CD4-positive, alpha-beta T cell treated with Interleukin-10 for 1 hour (primary cell): ENCODE data around the gene TPGS2.
"Not testable (repeated sequence)": the region's sequence is repeated elsewhere in the genome, so short reads cannot be mapped to it uniquely, and the experiment has no call there.

Experiments used
- DNase-seq: peaks from one replicate; pipeline ENCODE4 v3.0.0-alpha.2; 2020

TPGS2 gene

DNA sequence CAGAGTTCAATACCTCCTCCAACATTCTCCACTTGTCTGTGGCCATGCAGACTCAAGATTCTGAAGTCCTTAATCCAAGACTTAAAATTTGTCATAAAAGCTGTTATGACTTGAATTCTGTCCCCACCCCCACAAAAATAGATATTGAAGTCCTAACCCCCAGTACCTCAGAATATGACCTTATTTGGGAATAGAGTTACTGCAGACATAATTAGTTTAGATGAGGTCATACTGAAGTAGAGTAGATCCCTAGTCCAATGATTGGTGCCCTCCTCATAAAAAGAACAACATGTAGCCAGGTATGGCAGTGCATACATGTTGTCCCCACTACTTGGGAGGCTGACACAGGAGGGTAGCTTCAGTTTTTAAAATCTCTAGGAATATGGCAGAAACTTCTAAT, 9.2 kb downstream of the TPGS2 start:
- DNase-seq, result no peak

DNA sequence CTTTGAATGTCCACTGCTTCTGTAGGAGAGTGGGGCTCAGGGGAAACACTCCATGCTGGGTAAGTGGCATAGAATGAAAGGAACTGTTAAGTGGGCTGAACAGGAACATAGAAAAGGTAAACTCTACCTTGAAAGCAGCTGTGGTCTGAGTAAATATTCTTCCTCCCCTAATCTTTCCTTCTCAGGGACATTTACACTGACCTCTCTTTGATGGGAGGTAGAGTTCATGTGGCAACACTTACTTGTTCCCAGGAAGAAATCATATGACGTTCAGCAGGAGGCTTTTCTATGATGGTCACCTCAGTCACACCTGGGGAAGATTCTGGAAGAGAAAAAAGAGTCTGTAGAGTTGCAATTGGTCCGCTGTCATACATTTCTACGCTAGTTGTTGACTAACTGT, 10.2 kb downstream of the TPGS2 start:
- DNase-seq, result no peak

DNA sequence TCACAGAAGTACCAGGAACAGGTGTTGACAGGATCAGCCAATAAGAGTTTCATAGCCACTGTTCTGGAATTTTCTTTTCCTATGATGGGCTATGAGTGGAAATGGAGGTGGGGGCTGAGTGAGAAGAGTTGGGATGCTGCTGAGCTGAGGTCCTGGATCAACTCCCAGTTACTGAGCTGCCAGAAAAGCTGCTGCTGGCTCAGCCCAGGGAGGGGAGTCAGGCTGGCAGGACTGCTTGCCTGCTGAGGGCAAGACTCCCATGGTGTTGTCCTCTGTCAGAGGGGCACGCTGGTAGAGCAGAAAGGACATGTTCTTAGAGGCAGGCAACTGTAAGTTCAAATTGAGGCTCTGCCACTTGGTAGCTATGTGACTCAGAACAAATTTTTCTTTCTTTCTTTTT, 11.8 kb downstream of the TPGS2 start:
- no peak for DNase-seq

DNA sequence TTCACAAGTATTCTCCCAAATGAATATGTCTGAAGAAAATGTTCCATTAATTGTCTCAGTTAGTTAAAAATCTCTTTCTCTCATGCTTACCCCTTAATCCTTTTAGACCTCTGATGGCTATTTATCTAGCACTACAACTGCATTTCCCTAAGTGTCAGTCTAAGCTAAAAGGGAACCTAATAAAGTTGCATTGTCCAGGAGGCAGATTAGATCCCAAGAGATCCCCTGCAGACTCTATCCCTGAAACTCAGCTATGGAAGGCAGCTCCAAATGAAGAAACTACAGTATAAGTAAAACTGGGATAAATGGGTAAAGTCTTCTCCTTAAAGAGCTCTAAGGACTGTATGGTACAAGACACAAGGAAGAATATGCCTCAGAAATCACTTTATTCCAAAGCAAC, 12.7 kb downstream of the TPGS2 start:
- DNase-seq, result not testable (repeated sequence)

DNA sequence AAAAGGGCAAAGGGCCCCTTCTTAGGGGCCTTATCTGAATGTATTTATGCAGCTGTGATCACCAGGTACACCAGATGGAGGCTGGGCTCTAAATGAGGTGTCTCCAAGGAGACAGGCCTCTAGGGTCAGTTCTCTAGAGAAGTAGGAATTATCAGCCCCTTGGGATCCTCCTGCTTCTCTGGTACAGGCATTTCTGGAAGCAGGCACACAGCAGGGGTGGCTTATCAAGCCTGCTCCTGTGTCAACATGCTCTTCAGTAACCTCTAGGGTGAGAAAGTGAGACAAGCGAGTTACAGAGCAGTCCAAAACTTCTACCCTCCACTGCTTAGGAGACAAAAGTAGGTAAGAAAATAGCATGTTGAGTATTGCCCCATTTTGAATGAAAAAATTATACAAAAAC, 13.8 kb downstream of the TPGS2 start:
- no peak for DNase-seq

DNA sequence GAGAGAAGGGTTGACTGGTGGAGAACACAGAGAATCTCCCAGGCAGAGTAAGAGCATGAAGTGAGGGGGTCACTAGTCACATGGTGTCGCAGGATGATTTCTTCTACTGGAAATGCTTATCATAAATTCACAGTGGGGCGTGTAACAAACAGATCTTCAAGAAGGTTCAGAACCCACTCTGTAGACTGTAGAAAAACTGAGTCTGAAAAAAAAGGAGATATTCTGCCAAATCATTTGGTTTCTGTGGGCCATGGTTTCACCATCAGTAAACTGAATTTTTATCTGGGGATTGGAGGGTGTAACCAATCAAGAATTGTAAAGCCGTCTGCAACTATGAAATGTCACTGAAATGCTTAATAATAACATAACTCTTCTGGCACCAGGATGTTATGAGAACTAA, 15.0 kb downstream of the TPGS2 start:
- no peak for DNase-seq

DNA sequence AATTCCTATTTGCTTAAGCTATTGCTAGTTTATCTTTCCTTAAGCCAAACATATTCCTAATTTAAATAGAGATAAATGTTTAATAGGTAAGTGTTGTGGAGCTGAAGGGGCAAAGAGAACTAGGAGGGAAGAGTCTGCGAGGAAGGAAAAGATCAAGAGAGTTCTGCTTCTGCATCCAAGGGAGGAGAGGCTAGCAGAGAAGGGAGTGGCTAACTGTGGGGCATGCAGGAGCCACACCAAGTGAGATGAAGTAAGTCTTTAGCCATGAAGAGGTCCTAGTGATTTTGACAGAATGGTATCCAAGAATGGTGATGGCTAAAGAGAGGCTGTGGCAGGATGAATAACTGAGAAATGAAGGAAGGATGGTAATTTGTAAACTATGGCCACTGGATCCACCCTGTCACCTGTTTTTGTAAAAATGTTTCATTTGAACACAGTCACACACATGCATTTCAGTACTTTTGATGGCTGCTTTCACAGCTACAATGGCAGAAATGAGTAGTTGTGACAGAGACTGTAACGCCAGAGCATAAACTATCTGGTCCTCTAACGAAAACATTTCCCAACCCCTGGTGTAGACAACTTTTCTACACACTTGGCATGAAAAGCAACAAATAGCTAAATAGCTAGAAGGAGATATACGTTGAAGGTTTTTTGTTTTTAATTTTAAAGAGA, 15.6 kb downstream of the TPGS2 start:
- DNase-seq, result no peak

DNA sequence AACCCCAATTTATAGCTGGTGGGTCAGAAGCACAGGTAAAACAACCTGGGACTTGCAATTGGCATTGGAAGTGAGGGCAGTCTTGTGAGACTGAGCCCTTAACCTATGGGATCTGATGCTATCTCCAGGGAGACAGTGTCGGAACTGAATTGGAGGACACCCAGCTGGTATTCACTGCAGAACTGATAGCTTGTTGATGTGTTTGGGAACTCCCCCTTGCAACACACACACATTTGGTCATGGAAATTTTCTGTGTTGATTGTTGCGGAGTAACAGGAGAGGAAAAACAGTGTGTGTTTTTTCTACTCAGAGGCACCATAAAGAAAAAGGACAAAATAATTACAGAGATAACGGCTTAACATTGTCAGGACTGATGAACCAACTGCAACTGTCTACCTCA, 16.1 kb downstream of the TPGS2 start:
- DNase-seq, result no peak

DNA sequence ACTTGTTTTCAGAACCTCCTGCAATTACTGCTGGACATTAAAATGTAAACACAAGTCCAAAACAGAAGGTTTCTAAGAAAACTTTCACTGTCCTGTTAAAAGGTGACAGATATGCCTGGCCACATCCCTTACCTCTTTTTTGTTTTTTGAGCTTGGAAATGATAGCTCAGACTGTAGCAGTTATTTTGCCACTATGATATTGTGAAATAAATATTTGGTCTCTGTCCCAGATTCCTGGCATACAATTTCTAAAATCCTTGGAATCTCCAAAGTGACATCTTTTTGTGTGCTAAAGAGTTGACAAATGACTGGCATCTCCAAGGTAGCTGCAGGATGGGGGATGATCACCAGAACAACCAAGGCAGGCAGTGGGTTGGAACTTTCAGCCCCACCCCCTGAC, 16.8 kb downstream of the TPGS2 start:
- no peak for DNase-seq

DNA sequence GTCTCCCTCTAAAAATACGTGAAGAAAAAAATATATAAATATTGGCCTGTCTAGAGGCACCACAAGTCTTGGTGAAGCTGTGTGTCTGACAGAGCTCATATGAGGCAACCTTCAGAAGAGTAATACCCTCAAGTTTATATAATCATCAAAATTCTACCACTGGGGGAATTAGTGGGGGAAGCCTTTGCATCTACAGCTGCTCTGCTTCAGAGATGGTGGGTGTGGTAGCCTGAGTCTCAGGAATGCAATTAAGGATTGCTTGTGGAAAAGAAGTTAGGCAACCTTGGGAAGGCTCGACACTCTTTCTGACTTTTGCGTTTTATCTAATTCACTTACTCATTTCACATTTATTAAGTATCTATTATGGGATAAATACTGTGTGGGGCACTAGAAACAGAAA, 17.4 kb downstream of the TPGS2 start:
- DNase-seq, result no peak

DNA sequence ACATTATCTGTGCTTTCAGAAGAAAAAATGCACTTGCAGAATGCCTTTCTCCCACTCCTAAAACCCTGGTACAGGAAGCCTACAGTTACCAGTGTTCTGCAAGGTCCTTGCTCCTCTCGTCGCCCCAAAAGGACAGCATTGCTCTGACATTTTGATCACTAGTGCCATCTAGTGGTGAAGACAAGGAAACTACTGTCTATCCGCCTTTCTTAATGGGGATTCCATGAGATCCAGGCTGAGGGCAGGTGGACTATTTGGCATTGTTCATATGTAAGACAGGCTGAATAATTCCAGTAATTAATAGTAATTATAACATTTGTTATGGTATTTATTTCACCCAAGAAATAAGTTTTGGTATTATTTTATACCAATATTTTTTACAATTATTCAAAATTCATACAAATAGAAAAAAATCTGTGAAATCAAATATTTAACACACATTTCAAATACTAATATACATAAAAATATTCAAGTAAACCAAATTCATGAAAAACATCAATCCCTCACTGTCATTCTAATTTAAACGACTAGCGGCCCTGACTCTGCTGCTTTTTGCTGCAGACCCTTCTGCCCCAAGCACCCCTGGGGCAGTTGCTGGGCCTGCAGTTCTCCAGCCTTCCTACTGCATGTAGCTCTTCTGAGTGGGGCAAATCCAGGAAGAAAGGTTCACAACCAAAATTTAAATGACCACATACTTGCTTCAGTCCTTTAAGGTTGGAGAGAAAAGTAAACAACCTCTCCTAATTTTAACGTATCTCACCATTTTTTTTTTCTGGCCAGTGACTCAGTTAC, 19.0 kb downstream of the TPGS2 start:
- peak; percentile 73 for DNase-seq

DNA sequence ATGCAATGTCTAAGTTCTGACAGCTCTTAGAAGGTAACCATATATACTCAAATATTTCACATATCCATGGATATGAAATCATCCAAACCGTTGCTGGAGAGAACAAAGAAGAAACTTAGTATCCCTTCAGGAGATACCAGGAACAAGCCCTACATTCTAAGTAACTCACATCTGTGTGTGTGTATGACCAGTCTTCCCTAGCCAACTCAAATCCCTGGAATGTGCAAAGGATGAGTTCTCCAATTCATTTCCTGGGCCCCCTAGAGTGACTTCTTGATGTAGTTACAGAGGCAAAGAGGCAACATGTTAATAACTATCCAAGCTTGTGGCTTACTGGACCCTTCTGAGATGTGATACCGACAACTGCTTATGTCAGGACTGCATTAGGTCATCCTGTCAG, 20.1 kb downstream of the TPGS2 start:
- no peak for DNase-seq

DNA sequence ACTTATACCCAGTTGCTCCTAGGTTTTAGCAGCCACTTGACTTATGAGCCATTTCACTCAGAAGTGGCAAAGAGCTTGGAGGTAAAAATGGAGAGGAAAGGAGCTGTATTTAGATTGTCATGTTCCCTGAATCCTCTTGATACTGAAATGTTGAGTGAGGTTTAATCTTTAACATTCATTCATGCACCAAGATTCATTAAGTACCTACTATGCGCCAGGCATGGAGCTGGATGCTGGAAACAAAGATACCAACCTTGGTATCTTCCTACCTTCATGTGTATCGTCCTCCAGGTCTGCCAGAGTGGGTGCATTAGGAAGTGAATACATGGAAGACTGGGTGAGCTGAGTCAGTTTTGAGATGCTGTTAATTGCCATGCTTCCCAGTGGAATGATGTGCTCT, 23.7 kb downstream of the TPGS2 start:
- DNase-seq, result no peak

DNA sequence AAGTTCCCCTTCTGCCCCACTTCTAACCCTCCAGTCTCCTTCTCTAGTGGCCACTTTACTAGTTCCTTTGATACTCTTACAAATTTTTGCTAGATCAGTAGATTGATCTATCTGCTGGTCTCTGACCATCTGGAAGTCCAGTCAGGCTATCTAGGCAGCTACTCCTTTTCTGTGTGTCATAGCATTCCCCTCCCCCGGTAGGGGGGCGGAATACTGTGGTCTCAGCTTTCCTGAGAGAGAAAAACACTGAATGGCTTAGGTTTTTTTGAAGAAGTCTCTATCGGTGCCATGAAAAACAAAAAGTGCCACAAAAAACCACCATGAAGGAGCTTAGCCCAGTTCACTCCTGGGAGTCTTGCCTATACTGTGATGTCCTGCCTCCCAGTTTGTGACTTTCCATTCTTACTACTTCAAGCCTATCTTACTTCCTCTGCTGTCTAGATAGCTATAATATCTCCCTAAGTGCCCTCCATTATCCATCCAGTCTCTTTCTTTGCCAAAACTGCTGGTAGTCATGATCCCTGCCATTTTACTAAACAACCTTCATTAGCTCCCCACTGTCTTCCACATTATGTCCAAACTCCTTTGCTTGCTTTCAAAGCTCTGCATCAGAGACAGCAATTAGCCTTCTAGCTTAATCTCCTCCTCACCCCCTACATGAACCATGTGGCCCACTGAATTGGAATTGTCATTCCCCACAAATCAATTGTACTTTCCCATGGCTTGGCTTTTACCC, 29.9 kb downstream of the TPGS2 start:
- no peak for DNase-seq

DNA sequence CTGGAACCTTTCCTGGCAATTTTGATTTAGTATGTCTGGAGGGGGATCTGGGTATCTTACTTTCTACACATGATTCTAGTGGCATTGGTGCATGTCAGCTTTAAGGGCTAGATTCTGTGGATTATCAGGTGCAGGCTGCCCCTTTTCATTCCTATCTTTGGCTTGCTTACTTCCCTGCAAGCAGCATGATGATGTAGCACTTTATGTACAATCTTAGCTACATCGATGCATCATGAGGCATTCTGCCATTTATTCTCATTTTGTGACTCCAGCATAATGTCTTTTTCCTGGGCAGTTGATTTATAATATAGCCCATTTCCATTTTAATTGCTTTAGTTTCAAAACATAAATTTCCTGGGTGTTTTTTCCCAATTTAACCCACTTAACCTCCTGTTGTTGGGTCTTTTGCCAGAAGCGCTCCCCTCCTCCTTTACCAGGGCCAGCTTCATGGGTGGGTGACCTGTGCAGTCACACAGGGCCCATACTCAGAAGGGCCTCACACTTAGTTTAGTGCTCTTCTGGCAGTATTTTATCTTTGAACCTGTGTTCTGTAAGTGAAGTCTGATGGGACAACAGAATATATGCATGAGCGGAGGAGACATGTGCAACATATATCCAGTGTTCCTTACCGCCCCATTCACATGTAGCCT, 36.0 kb downstream of the TPGS2 start:
- DNase-seq, result no peak

DNA sequence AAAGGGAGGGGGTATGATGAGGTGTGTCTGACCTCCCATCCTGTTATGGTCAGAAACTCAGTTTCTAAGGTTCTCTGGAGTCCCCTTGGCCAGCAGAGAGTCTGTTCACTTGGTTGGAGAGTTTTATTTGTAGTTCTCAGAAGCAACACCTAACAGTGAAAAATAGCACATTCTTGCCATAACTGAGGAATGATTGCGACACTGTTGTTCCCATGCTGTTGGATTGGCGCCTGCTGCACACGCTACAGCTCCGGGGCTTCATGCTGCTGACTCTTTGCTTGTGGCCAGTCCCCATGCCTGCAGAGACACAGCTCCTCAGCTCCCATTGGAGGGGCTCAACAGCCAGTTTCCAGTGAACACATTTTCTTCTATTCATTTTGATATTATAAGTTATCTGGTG, 42.1 kb downstream of the TPGS2 start:
- DNase-seq, result no peak

DNA sequence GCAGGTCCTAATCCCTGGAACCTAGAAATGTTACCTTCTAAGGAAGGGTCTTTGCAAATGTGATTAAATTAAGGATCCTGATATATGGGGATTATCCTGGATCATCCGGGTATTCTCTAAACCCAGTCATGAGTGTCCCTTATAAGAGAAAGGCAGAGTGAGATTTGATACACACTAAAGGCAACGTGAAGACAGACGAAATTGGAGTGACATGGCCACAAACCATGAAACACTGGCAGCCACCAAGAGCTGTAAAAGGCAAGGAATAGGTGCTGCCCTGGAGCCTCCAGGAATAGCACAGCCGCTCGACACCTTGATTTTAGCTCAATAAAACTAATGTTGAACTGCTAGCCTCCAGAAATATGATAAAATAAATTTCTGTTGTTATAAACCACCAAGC, 45.0 kb downstream of the TPGS2 start:
- no peak for DNase-seq

DNA sequence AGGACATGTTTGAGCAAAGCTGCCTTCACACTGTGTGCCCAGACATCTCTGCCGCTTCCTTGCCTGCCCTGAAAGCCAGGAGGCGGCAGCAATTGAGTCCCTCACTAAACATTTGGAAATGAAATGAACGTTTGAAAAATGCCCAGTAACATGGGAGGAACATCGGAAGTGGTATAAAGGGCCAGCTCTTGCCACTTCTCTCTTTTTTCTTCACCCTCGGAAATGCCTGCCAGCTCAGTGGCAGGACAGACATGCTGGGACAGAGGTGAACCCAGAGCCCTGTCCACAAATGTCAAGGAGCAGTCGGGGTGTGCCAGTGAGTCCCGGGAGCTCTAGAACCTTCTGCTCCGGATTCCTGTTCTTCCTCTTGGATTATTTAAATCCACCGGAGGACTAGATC, 46.1 kb downstream of the TPGS2 start:
- DNase-seq, result no peak

DNA sequence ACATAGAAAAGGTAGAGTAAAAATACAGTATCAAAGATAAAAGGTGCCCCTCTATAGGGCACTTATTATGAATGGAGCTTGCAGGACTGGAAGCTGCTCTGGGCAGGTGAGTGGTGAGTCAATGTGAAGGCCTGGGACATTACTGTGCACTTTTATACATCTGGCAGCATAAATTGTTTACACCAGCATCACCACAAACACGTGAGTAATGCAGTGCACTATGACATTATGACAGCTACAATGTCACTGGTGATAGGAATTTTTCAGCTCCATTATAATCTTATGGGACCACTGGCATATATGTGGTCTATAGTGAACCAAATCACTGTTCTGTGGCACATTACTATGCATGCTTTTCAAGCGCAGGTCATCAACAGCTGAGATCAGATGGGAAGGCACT, 48.1 kb downstream of the TPGS2 start:
- DNase-seq, result no peak

DNA sequence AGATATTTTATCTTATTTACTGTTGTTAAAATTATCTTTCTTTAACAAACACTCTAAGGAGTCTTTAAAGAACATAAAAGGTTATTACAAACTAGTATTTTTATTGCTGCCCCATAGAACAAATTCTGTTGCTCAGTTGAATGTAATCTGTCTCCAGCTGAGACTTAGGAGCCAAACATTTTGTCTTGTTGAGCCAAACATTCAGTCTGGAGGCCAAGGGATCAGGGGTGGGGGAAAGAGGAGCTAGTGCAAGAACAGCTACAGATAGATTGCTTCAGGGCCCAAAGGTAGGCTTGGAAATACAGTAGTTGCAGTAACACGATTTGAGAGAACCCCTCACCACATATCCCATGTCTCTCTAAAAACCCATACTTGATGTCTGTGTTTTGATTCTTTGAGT, 51.2 kb downstream of the TPGS2 start:
- no peak for DNase-seq

DNA sequence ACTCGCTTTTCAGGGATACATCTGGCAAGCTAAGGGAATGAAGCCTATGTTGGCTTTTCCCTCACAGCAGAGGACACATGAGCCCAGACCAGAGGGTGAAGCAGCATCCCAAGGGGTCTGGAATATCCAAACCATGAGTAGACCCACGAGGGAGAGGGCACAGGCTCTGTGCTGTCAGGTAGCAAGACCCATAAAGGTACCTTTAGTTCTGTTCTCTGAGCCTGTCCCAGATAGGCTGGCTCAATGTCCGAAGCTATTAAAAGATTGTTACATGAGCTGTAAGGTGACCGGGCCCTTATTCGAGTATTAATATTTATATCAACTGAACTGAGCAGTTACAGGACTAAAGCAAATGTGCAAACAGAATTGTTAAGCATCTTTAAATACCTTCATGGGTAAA, 52.2 kb downstream of the TPGS2 start:
- no peak for DNase-seq

DNA sequence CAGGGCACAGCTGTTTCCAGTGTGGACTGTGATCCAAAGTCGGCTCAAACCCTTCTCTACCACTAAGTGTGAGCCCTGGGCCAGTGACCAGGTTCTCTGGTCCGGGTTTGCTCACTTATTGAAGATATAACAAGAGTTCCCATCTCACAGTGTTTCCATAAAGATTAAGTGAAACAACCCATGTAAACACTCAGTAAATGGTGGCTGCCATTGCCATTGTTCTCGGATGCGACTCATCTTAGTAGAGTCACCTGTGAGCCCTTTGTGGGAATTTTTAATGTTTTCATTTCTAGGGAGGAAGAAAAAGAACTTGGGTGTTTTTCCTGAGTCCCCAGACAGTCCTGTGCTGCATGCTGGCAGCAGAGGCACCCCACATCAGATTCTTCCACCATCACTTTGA, 53.4 kb downstream of the TPGS2 start:
- no peak for DNase-seq

DNA sequence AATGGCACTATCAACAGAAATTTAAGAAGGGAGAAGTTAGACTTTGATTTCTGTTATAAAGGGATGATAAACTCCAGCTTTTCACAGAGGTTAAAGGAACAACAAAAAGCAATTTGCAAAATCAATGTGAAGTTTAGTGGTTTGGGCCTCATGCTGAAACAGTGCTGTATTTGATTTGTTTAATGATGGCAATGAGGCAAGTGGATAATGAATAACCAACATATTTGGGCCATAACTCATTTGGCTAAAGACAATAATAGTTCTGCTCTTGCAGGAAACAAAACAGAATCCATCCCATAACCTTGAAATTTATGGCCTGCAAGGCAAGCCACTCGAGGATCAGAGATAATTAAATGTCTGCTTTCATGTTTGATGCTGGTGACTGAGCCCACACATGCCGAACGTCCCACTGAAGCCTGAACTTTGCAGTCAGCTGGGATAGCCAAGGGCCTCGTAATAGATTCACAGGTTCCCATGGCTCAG, 56.5 kb downstream of the TPGS2 start:
- DNase-seq, result no peak

DNA sequence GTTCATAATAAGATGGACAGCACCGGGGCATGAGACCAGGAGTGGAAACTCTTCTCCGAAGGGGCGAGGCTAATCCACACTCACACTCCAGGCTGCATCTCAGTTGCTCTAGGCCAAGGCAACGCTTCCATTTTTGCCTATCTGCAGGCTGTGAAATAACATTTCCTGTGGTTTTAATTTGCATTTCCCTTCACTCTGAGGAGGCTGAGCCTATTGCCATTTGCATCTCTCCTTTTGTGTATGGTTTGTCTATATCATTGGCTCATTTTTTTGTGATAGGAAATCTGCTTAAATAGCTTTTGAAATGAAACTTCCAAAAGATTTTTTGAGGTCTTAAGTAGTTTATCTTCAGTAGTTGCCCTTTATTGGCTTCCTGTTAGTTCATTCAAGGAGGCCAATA, 57.6 kb downstream of the TPGS2 start:
- no peak for DNase-seq
